Right forelimb (tissue), 1 donor: Measurements from ENCODE around the gene ADGRL1.
"Not testable (repeated sequence)": the region's sequence is repeated elsewhere in the genome, so short reads cannot be mapped to it uniquely, and the experiment has no call there.

Experiments used
- DNase-seq: peaks from one replicate; pipeline ENCODE4 v3.0.0-alpha.2; 2018

ADGRL1 gene

DNA sequence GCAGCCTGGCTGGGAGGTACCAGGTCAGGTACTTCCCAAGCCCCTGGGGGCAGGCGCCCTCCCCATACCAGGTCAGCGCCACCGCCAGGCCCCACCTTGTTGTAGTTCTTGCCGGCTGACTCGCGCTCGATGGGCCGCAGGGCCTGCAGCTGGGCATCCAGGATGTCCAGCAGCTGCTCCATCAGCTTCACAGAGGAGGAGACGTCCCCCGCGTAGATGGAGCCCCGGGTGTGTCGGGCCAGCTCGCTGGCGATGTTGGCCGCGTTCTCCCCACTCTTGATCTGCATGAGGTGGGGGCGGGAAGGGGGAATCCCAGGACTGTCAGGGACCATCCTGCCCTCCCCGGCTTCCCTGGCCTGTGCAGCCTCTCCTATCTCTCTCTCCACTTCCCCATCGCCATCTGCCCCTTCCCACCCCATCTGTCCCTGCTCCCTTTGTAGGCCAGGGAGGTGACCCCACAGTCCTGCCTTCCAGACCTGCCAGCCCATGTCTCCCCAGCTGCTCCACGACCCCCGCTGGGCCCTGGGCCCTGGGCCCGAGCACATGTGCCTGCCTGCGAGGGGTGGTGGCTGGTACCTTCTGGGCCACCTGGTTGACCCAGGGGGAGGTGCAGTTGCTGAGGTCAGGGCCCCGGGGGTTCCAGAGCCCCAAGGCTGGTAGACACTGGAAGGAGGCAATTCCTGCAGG is 45.8 kb downstream of the ADGRL1 start:
- DNase-seq: no peak

- DNase-seq: no peak
Observed at GRCh38 chr19:14159059-14159458, 46.9 kb downstream of the ADGRL1 start.

DNA sequence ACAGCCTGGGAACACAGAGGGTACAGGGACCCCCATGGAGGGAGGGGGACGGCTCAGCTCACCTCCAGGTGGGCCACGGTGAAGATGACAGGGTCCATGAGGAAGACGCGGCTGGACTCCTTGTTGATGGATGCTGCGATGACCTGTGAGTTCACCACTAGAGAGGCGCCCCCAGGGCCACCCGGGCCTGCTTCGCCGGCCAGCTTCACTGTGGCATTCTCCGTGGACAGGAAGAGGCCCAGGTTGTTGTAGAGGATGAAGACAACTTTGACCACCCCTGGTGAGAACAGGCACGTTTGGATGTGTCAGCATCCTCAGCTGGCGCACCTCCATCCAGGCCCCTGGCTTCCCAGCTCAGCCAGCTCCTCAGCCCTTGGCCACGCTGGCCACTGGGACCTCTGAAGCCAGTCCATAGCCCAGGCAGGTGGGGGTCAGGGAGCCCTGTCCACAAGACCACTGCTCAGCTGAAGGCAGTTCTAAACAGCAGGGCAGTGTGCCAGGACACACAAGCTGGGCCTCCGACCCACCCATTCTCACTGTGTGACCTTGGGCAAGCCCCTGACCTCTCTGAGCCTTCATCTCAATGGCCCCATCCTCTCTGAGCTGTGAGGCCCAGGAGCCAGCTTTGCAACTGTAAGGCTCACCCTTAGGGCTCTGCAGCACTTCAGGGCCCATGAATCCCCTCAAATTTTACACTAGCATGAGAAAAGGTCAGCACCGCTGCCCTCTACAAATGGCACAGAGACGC is 47.5 kb downstream of the ADGRL1 start:
- DNase-seq: no peak

DNA sequence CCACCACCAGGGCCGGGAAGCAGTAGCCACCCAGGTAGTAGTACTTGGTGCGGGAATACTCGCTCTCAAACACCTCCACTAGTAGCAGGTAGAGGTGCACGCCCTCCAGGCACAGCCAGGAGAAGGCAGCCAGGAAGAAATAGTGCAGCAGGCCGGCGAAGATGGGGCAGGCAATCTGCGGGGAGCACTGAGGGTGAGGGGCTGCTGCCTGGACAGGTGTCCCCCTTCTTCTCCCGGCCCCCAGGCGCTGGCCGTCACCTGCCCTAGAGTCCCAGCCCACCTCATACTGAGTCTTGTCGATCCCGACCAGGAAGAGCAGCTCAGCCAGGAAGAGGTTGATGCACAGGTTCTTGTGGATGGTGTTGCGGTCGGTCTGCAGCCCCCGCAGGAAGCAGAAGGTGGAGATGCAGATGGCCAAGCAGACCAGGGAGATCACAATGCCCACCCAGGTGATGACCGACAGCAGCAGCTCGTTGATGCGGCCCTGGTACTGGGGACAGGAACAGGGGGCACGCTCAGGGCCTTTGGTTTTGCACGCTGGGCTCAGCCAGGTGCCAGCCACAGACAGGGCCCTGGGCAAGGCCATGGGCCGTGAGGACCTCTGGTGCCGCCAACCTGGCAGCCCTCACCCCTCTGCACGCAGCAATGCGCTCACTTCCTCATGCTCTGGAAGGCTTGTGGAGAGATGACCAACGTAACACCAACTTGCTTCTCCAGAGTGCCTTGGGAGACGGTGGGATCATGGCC is 48.8 kb downstream of the ADGRL1 start:
- DNase-seq: no peak

- DNase-seq: no peak
Observed at GRCh38 chr19:14156122-14156521, 49.8 kb downstream of the ADGRL1 start.

DNA sequence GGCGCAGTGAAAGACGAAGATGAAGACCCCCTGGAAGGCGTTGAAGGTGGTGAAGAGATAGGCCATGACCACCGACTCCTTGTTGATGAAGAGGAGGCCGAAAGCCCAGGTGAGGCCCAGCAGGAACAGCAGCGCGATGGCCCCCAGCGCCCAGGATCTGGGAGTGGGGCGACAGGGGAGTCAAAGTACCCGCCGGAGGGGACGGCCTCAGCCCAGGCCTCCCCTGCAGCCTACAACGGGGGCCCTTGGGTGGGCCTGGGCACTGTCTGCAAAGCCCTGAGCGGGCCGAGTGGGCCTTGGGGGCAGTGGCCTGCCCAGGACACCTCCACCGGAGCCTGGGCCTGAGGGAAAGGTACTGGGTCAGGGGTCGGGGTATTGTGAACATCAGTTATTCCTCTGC is 50.6 kb downstream of the ADGRL1 start:
- no peak for DNase-seq

GRCh38 chr19:14152713-14153112 is 53.3 kb downstream of the ADGRL1 start:
- DNase-seq: no peak

- no peak for DNase-seq
Observed at GRCh38 chr19:14150770-14151661, 55.0 kb downstream of the ADGRL1 start.

DNA sequence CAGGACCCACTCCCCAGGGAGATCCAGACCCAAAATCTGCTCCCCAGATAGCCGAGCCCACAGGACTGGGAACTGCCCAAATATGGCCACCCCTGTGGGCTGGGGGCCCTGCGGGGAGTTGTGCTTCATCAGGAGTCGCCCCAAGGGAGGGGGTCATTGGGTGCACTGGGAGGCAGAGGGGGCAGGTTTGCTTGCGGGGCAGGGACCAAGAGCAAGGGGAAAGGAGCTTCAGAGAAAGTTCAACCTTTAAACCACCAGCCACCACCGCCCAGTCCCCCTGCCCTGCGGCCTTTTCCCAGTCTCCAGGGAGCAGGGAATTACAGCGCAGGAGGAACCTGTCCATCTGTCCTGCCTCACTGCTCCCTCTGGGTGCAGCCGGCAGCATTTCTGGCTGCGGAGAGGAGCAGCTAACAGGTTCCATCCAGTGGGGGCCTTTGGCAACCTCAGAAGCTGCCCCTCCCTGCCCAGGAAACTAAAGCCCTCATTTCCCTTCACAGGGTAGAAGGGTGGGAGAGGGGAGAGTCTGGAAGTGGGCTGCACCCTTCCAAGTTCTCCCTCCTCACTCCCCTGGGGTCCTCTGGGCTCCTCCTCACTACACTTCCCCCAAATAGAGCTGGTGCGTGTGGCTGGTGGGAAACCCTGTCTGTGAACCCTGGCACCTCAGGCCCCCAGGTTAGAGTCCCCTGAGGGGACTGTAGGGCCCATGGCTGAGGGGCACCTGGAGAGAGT is 55.8 kb downstream of the ADGRL1 start:
- no peak for DNase-seq

DNA sequence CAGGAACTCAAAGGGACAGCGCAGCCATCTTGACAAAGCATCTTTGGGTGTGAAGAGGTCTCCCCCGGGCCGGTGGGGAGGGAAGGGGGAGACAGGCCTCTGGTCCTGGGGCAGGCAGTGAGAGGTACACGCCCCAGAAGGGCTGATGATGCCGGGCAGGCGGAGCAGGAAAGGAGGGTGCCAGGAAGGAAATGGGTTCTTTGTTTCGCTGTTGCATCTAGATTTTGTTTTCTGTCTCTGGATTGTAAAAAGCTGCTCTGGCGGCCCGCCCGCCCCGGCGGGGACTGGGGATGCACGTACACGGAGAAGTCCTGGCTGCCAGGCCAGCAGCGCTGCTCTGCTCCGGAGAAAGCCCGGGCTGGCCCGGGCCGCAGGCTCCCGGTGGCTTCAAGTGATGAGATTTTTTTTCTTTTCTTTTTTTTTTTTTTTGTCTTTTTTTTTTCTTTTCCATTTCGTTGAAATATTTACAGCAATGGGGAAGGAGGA is 56.4 kb downstream of the ADGRL1 start:
- DNase-seq: peak; percentile 86

DNA sequence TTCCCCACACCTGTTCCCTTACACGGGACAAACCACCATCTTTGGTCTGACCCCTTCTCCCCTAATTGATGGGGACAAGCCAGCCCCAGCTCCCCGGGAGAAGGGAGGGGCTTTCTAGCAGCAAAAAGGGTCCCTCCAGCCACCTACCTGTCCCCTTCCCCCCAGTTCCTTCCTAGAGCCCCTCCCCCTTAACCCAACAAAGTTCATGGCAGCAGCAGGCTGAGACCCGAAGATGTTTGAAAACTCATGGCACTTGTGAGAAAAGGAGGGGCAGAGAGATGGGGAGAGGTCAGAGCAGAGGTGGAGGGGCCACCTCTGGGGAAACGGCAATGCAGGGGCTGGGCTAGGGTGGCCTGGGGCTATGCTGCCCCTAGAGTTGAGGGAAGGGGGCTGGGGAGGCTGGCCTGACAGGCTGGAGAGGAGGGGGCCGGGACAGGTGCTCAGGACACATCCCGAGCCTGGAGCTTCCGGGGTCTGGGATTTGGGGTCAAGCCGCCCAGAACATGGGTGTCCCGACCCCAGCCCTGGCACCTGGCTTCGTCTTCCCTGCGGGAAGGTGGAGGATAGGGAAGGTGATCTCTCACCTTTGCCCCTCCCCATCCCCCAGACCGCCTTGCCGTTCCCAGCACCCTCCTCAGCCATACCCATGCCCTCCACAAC is 57.1 kb downstream of the ADGRL1 start:
- DNase-seq: no peak

GRCh38 chr19:14147797-14148605 is 58.0 kb downstream of the ADGRL1 start:
- peak; percentile 85 for DNase-seq

DNA sequence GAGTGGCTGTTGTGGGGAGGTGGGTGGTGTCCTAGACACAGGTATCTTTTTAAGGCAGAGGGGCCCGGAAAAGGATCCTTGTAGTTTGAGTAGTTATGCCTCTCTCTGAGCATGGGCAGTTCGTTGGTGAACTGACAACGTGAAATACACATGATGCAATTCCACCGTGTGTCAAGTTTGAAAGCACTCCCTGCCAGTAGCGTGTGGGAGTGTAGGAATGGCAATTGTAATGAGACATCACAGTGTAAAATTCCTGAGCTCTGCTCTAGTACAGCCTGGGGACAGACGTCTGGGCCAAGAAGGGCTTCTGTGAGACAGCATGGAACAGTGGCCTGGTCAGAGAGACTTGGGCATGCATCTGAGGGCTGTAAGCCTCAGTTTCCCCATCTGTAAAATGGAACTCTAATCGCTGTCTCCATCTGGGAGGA is 59.2 kb downstream of the ADGRL1 start:
- DNase-seq: no peak

- not testable (repeated sequence) for DNase-seq
Observed at GRCh38 chr19:14146169-14146568, 59.8 kb downstream of the ADGRL1 start.

DNA sequence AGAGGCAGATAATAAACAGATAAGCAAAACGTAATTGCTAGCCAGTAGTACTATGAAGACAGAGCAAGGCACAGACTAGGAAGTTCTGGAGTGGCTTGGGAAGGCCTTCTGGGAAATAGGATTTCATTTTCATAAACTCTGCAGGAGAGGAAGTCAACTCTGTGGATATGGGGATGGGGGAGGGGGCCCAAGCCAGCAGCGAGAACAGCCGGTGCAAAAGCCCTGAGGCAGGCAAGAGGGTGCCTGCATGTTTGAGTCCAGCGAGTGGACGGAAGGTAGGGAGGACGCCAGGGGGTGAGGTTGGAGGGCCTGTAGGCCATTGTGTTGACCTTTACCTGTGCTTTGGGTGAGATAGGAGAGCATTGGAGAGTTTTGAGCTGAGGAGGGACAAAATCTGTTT is 60.6 kb downstream of the ADGRL1 start:
- DNase-seq: no peak

- no peak for DNase-seq
Observed at GRCh38 chr19:14142262-14143190, 63.4 kb downstream of the ADGRL1 start.

DNA sequence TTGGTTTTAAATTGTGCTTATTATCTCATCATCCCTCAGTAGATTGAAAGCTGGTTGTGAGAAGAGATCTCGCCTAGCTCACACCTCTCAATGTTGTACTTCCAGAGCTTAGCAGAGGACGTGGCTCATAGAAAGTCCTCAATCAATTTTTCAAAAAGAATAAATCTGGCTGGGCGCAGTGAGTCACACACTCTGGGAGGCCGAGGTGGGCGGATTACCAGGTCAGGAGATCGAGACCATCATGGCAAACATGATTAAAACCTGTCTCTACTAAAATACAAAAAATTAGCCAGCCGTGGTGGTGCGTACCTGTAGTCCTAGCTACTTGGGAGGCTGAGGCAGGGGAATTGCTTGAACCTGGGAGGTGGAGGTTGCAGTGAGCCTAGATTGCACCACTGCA is 64.9 kb downstream of the ADGRL1 start:
- DNase-seq: no peak

DNA sequence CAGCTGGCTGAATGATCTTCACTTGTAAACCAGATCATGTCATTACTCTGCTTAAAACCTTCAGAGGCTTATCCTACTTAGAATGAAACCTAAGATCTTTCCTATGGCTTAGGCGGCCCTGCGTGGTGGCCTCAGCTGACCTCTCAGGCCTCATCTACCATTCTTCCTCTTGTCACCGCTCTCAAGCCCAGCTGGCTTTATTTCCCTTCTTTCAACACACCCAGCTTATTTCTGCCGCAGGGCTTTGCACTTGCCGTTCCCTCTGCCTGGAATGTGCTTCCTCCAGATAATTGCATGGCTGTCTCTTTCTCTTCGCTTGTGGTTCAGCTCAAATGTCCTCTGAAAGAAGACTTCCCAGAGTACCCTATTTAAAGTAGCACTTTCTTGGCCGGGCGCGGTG is 66.0 kb downstream of the ADGRL1 start:
- DNase-seq: no peak

DNA sequence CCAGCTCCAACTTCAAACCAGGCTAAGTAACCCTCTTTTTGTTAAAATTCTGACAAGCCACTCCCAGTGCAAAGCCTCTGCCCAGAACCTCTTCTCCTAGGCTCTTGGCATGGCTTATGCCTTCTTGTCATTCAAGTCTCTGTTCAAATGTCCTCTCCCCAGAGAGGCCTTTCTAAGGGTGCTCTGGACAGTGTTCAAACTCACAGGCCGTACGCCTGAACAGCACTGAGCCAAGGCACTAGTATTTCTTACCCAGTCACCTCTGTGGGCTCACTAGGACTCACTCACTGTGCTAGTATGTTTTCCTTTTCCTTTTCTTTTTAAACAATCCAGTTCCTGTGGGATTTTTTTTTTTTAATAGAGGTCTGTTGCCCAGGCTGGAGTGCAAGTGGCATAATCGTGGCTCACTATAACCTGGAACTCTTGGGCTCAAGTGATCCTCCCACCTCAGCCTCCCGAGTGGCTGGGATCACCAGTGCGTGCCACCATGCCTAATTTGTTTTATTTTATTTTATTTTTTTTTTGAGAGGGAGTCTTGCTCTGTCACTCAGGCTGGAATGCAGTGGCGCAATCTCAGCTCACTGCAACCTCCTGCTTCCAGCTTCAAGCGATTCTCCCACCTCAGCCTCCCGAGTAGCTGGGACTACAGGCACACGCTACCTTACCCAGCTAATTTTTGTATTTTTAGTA is 67.2 kb downstream of the ADGRL1 start:
- DNase-seq: no peak
